Stomach (tissue), 9 donors: ENCODE measurements around the gene FUT6. TPM values are rescaled to one million over a fixed set of nuclear protein-coding genes. Genes with fewer than 3 reads are reported as not detected.

Experiments used
- DNase-seq, 2 donors: peaks; one replicate each; pipeline versions ENCODE4 v3.0.0 to v3.0.0-alpha.2; 2013 to 2019
- H3K27ac ChIP-seq, 5 donors: fragments of 200-600 bp in 4 of 5; sonication (generic) in 4 of 5; one replicate each; pipeline ENCODE4 v1.5.1; 2013 to 2019; ENCODE audit warnings: mild to moderate bottlenecking in 1 of 5, moderate library complexity in 1 of 5
- H3K27me3 ChIP-seq, 3 donors: fragments of 200-600 bp; sonication (generic); one replicate each; pipeline ENCODE4 v1.5.1; 2017 to 2019; ENCODE audit warnings: mixed run types in 1 of 3
- H3K36me3 ChIP-seq, 4 donors: fragments of 200-600 bp; sonication (generic); 1 replicate in 3 of 4; 2 replicates in 1 of 4; pipeline ENCODE4 v1.5.1; 2016 to 2019
- H3K4me1 ChIP-seq, 4 donors: fragments of 200-600 bp; sonication (generic); one replicate each; pipeline ENCODE4 v1.5.1; 2016 to 2019
- H3K4me3 ChIP-seq, 4 donors: fragments of 200-600 bp; sonication (generic) in 3 of 4; one replicate each; pipeline ENCODE4 v1.5.1; 2016 to 2019; ENCODE audit warnings: mild to moderate bottlenecking in 1 of 4
- H3K9me3 ChIP-seq, 4 donors: fragments of 200-600 bp; sonication (generic); one replicate each; pipeline ENCODE4 v1.5.1; 2016 to 2019
- CTCF ChIP-seq, 7 experiments: fragments of 450-650 bp in 4 of 7; fragments of 200-600 bp in 3 of 7; sonication (generic) in 3 of 7; IDR thresholded peaks; one replicate each; pipeline ENCODE4 v1.5.1; 2016 to 2019; ENCODE audit warnings: antibody characterized with exemption in 7 of 7, control low read depth in 2 of 7, mild to moderate bottlenecking in 1 of 7
- EP300 ChIP-seq: sonication (generic); formaldehyde crosslinking; IDR thresholded peaks from one replicate; pipeline ENCODE4 v1.6.1; 2017; ENCODE audit warnings: antibody characterized with exemption
- POLR2A ChIP-seq, 4 donors: fragments of 450-650 bp; IDR thresholded peaks; one replicate each; pipeline ENCODE4 v1.6.1; 2016; ENCODE audit warnings: antibody characterized with exemption in 4 of 4, control low read depth in 2 of 4, mild to moderate bottlenecking in 1 of 4, moderate library complexity in 1 of 4
- POLR2AphosphoS5 ChIP-seq, 3 donors: sonication (generic); formaldehyde crosslinking; IDR thresholded peaks; one replicate each; pipeline ENCODE4 v1.6.1; 2016; ENCODE audit warnings: antibody characterized with exemption in 3 of 3
- WGBS, 5 donors: extraction: QIAGEN DNeasy Blood & Tissue Kit in 3 of 5; methylation state at CpG; one replicate each; pipeline versions ENCODE4 v1.1.5 to v1.1.7; 2013 to 2018; 5-methylcytosine and 5-hydroxymethylcytosine counted together
- intact Hi-C: fragments of 100-400 bp; cut with DNase I; formaldehyde crosslinking; loops from one replicate; pipeline ENCODE4 v1.15.1; 2023; ENCODE audit warnings: low total_unique reads
- polyA plus RNA-seq, 3 donors: library from polyadenylated mRNA; stranded (reverse); fragments of 200-250 nt; gene quantifications; one replicate each; pipeline ENCODE4 v1.2.3, GENCODE V29; 2013
- total RNA-seq, 5 donors: library from RNA; depleted of rRNA; stranded (reverse); fragments of >200 nt; gene quantifications; one replicate each; pipeline versions ENCODE4 v1.1.0 to v1.2.3, GENCODE V29; 2014 to 2016
- donor health status: healthy with polysubstance abuse.
- donor health status: Bipolar disorder and iron deficiency.
- donor health status: healthy.

Gene FUT6
- total and polyA plus RNA-seq, 8 donors = 0.18 to 105 (median 15.3) TPM; not detected in 5

GRCh38 chr19:5867201-5868136, 28.0 kb upstream of the FUT6 start:
- TF ChIP-seq POLR2AphosphoS5 (IDR thresholded peaks at IDR 0.05) (no peak), POLR2A (IDR thresholded peaks at IDR 0.05) (no peak), EP300 (no peak), CTCF (IDR thresholded peaks at IDR 0.05) (no peak)
- Histone ChIP-seq H3K4me3 (no peak overlapping the region), H3K36me3 (no peaks in the 10 kb centered on the region), H3K27ac (no peak overlapping the region), H3K4me1 (no peaks in the 10 kb centered on the region), H3K9me3 (no peaks in the 10 kb centered on the region), H3K27me3 (peaks cover 0 to 11% (median 0%) of the 10 kb centered on the region in 3 donors)
- 79 to 89% (median 84%) methylated on average over 16 to 31 of the region's 31 CpGs for WGBS, 5 donors
- intact Hi-C loops = loop anchor here (10.0 kb wide), 1 partner anchor 457 kb away; no protein-coding TSS in a partner anchor
- DNase-seq = no peak

GRCh38 chr19:5865772-5866171, 26.3 kb upstream of the FUT6 start:
- Histone ChIP-seq H3K4me1 (no peaks in the 10 kb centered on the region), H3K4me3 (no peak overlapping the region), H3K27ac (no peak overlapping the region), H3K36me3 (no peaks in the 10 kb centered on the region), H3K27me3 (peaks cover 0 to 11% (median 0%) of the 10 kb centered on the region in 3 donors), H3K9me3 (no peaks in the 10 kb centered on the region)
- TF ChIP-seq EP300 (no peak), CTCF (IDR thresholded peaks at IDR 0.05) (no peak), POLR2A (IDR thresholded peaks at IDR 0.05) (no peak), POLR2AphosphoS5 (IDR thresholded peaks at IDR 0.05) (no peak)
- intact Hi-C loops = loop anchor here (10.0 kb wide), 1 partner anchor 459 kb away; no protein-coding TSS in a partner anchor
- 79 to 83% (median 79%) methylated on average over 9 to 11 of the region's 11 CpGs for WGBS, 5 donors
- no peak for DNase-seq

GRCh38 chr19:5864725-5865486, 25.4 kb upstream of the FUT6 start:
- no peak for DNase-seq
- Histone ChIP-seq H3K27ac (no peak overlapping the region), H3K9me3 (no peaks in the 10 kb centered on the region), H3K27me3 (peaks cover 0 to 11% (median 0%) of the 10 kb centered on the region in 3 donors), H3K36me3 (no peaks in the 10 kb centered on the region), H3K4me3 (no peak overlapping the region), H3K4me1 (no peaks in the 10 kb centered on the region)
- no peak for TF ChIP-seq POLR2A (IDR thresholded peaks at IDR 0.05)
- peak in 2 of 7 experiments; percentile 7 to 13 for TF ChIP-seq CTCF (IDR thresholded peaks at IDR 0.05)
- intact Hi-C loops = loop anchor here (10.0 kb wide), 1 partner anchor 460 kb away; no protein-coding TSS in a partner anchor
- 69 to 87% (median 79%) methylated on average over 14 of the region's 14 CpGs for WGBS, 5 donors

GRCh38 chr19:5864013-5864720, 24.7 kb upstream of the FUT6 start:
- Histone ChIP-seq H3K9me3 (no peaks in the 10 kb centered on the region), H3K27ac (no peak overlapping the region), H3K36me3 (no peaks in the 10 kb centered on the region), H3K4me1 (no peaks in the 10 kb centered on the region), H3K27me3 (peaks cover 0 to 11% (median 0%) of the 10 kb centered on the region in 3 donors), H3K4me3 (no peak overlapping the region)
- WGBS, 5 donors = 78 to 89% (median 83%) methylated on average over 8 to 9 of the region's 9 CpGs
- intact Hi-C loops = loop anchor here (10.0 kb wide), 1 partner anchor 461 kb away; no protein-coding TSS in a partner anchor
- TF ChIP-seq POLR2AphosphoS5 (IDR thresholded peaks at IDR 0.05) (no peak), POLR2A (IDR thresholded peaks at IDR 0.05) (no peak), CTCF (IDR thresholded peaks at IDR 0.05) (no peak), EP300 (no peak)
- DNase-seq = no peak
